SK-N-SH treated with all-trans-retinoic acid at 6 μM for 48 hours (cell line): ENCODE measurements around the gene GPER1.

Experiments
- ARNTL ChIP-seq: fragments of 450-650 bp; formaldehyde crosslinking; IDR thresholded peaks from 2 replicates; pipeline ENCODE4 v1.5.0; 2020; ENCODE audit warnings: low read depth, mild to moderate bottlenecking, moderate library complexity, borderline replicate concordance
- CREB5 ChIP-seq: fragments of 250-450 bp; sonication (Bioruptor Pico); IDR thresholded peaks from 2 replicates; pipeline ENCODE4 v1.5.1; 2020; ENCODE audit warnings: low read depth, mild to moderate bottlenecking, moderate library complexity
- CSRNP3 ChIP-seq: fragments of 250-450 bp; sonication (Bioruptor Pico); IDR thresholded peaks from 2 replicates; pipeline ENCODE4 v1.5.1; 2021; ENCODE audit warnings: mild to moderate bottlenecking, moderate library complexity
- ESRRG ChIP-seq: fragments of 250-450 bp; sonication (Bioruptor Pico); IDR thresholded peaks from 2 replicates; pipeline ENCODE4 v1.6.1; 2021; ENCODE audit warnings: mild to moderate bottlenecking
- GLIS3 ChIP-seq: fragments of 250-450 bp; sonication (Bioruptor Pico); IDR thresholded peaks from 2 replicates; pipeline ENCODE4 v1.5.0; 2020; ENCODE audit warnings: mild to moderate bottlenecking, moderate library complexity
- PATZ1 ChIP-seq: fragments of 250-450 bp; sonication (Bioruptor Pico); IDR thresholded peaks from 2 replicates; pipeline ENCODE4 v1.8.0; 2020; ENCODE audit warnings: mild to moderate bottlenecking, moderate library complexity, borderline replicate concordance
- RARB ChIP-seq: fragments of 250-450 bp; sonication (Bioruptor Pico); IDR thresholded peaks from 2 replicates; pipeline ENCODE4 v1.8.0; 2021; ENCODE audit warnings: mild to moderate bottlenecking, moderate library complexity
- TCF4 ChIP-seq: fragments of 250-450 bp; sonication (Bioruptor Pico); IDR thresholded peaks from 2 replicates; pipeline ENCODE4 v1.8.0; 2021; ENCODE audit warnings: mild to moderate bottlenecking, moderate library complexity, borderline replicate concordance
- TSHZ2 ChIP-seq: fragments of 250-450 bp; sonication (Bioruptor Pico); IDR thresholded peaks from 2 replicates; pipeline ENCODE4 v1.5.0; 2020; ENCODE audit warnings: mild to moderate bottlenecking, moderate library complexity
- ZFP3 ChIP-seq: fragments of 250-450 bp; sonication (Bioruptor Pico); IDR thresholded peaks from 2 replicates; pipeline ENCODE4 v1.5.0; 2020; ENCODE audit warnings: mild to moderate bottlenecking, moderate library complexity
- ZNF8 ChIP-seq: fragments of 450-650 bp; formaldehyde crosslinking; IDR thresholded peaks from 2 replicates; pipeline ENCODE4 v1.5.0; 2020; ENCODE audit warnings: mild to moderate bottlenecking, moderate library complexity

GRCh38 chr7:1055491-1055955 is 32.4 kb upstream of the GPER1 start:
- TF ChIP-seq CREB5 (CRISPR knock-in tag): no peak
- TF ChIP-seq ZFP3: no peak
- TF ChIP-seq TCF4 (CRISPR knock-in tag): no peak
- no peak for TF ChIP-seq PATZ1 (CRISPR knock-in tag)
- no peak for TF ChIP-seq CSRNP3
- no peak for TF ChIP-seq ZNF8 (CRISPR knock-in tag)
- TF ChIP-seq ARNTL (CRISPR knock-in tag): no peak
- no peak for TF ChIP-seq ESRRG
- no peak for TF ChIP-seq TSHZ2 (CRISPR knock-in tag)
- TF ChIP-seq GLIS3 (CRISPR knock-in tag): no peak
- no peak for TF ChIP-seq RARB (CRISPR knock-in tag)
